Motor neuron (in vitro differentiated cells): ENCODE data around the gene PLCL2. TPM values are rescaled to one million over a fixed set of nuclear protein-coding genes. Genes with fewer than 3 reads are reported as not detected.
A peak's percentile ranks its signal among the peaks of the same experiment; 100 is the strongest.

ENCODE experiments used
- ATAC-seq, 8 experiments: fragments of 200-7000 bp; cut with Tn5 transposase; replicated peaks in 6 of 8; 2 replicates each; pipeline ENCODE4 v1.8.0; 2021; ENCODE audit warnings: mild to moderate bottlenecking in 8 of 8, moderate library complexity in 8 of 8
- H3K27ac ChIP-seq, 2 donors: fragments of 250-450 bp; sonication (Bioruptor Pico); 2 replicates each; pipeline ENCODE4 v1.9.0; 2021; ENCODE audit warnings: antibody characterized with exemption in 2 of 2, mild to moderate bottlenecking in 2 of 2, moderate library complexity in 1 of 2
- H3K4me1 ChIP-seq, 2 donors: fragments of 250-450 bp; sonication (Bioruptor Pico); replicated peaks in 1 of 2; 2 replicates each; pipeline ENCODE4 v1.6.1; 2021; ENCODE audit warnings: antibody characterized with exemption in 2 of 2, mild to moderate bottlenecking in 2 of 2, moderate library complexity in 1 of 2
- H3K4me3 ChIP-seq, 5 donors: fragments of 250-450 bp; sonication (Bioruptor Pico); 2 replicates each; pipeline ENCODE4 v1.9.0; 2021; ENCODE audit warnings: antibody characterized with exemption in 5 of 5, mild to moderate bottlenecking in 5 of 5, moderate library complexity in 4 of 5
- WGBS, 10 experiments: fragments of 450-650 bp; shearing (Covaris generic); methylation state at CpG; one replicate each; pipeline ENCODE4 v1.0.0; 2022; 5-methylcytosine and 5-hydroxymethylcytosine counted together
- in situ Hi-C, 9 experiments: fragments of 400-800 bp; cut with MboI; loops; one replicate each; pipeline ENCODE4 v1.15.0; 2021; ENCODE audit warnings: low sequenced_read_pairs in 9 of 9, low pct_unique_long_range_greater_than_20kb in 2 of 9; ENCODE audit not compliant: unreplicated experiment in 9 of 9
- total RNA-seq, 8 experiments: library from RNA; unstranded; fragments of 300-600 nt; gene quantifications; 2 replicates each; pipeline versions ENCODE4 v1.2.3 to v1.2.4, GENCODE V29; 2022

The PLCL2 gene
- total RNA-seq, 8 experiments from 2014 or later: 12.3 to 28.0 (median 21.6) TPM

DNA sequence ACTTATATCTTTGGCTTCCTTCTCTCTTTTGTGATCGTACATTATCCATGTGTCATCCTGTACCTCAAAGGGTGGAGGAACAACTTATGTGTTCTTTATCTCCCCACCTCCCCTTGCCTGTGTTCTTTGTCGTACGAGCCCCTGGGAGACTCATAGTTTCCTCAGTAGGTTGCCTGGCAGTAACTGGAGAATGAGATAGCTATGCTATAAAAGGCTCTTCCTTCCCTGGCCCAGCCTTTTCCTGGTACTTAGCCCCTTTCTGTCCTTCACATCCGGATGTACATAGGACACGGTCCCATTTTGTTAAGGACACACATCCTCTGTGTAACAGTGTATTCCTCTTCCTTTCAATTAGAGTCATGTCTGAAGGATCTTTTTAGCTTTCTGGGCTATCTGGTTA lies 32.1 kb downstream of the PLCL2 start:
- 0 to 96% (median 67%) methylated on average over 2 to 5 of the region's 5 CpGs; no CpG with 5 or more reads in 1 of the 10 experiments for WGBS, 10 experiments
- ATAC-seq: peak in 3 of 8 experiments; percentile 66 to 98 (median 90)
- Histone ChIP-seq H3K4me1 (peaks cover 3 to 4% of the 10 kb centered on the region in 2 donors), H3K27ac (no peak overlapping the region), H3K4me3 (no peak overlapping the region)
- in situ Hi-C loops: no loop called here

GRCh38 chr3:16917256-16917935 lies 32.6 kb downstream of the PLCL2 start:
- in situ Hi-C loops: no loop called here
- H3K27ac ChIP-seq: no peak overlapping the region
- peaks cover 3 to 4% of the 10 kb centered on the region in 2 donors for H3K4me1 ChIP-seq
- peak in 2 of 8 experiments; percentile 68 to 71 for ATAC-seq
- no peak overlapping the region for H3K4me3 ChIP-seq

GRCh38 chr3:16917980-16918682 lies 33.4 kb downstream of the PLCL2 start:
- 40 to 100% (median 91%) methylated on average over 1 to 3 of the region's 3 CpGs for WGBS, 10 experiments
- in situ Hi-C loops: no loop called here
- H3K4me1 ChIP-seq: peaks cover 3 to 4% of the 10 kb centered on the region in 2 donors
- no peak for ATAC-seq
- no peak overlapping the region for H3K27ac ChIP-seq
- no peak overlapping the region for H3K4me3 ChIP-seq

DNA sequence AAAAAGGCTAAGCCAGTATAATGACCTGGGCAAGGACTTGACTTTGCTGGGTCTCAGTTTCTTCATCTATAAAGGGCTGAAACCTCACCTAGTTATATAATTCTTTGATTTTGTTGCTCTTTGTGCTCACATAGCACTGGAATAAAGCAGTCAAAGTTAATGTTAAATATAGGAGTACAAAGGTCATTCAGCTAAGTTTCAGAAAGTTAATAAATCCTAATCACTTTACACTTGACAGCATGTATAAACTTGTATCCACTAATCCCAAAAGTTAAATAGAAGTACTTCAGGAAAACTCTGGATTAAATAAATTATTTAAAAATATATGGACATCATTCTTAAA lies 33.9 kb downstream of the PLCL2 start:
- no peak for ATAC-seq
- H3K27ac ChIP-seq: no peak overlapping the region
- in situ Hi-C loops: no loop called here
- H3K4me1 ChIP-seq: peaks cover 3 to 4% of the 10 kb centered on the region in 2 donors
- H3K4me3 ChIP-seq: no peak overlapping the region

DNA sequence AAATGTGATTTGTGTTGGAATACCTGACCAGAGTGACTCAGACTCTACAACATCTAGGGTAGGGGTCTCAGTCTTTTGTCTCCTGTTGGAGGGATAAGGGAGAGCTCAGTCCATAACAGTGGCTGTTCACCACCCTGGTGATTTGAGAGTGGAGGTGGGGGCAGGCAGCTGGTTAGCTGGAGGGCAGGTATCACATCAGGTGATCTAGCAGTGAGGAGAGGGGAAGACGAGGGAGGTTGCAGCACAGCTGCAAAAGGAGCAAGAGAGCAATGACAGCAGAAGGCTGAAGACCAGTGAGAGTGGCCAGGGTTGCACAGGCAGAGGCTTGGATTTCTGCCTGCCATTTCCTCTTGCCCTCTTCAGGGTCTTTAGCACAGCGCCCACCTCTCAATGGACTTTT lies 38.4 kb downstream of the PLCL2 start:
- Histone ChIP-seq H3K27ac (no peak overlapping the region), H3K4me1 (no peaks in the 10 kb centered on the region), H3K4me3 (no peak overlapping the region)
- no peak for ATAC-seq
- in situ Hi-C loops: no loop called here
- WGBS, 10 experiments: 75 to 100% (median 90%) methylated on average over 1 to 2 of the region's 2 CpGs; no CpG with 5 or more reads in 6 of the 10 experiments

DNA sequence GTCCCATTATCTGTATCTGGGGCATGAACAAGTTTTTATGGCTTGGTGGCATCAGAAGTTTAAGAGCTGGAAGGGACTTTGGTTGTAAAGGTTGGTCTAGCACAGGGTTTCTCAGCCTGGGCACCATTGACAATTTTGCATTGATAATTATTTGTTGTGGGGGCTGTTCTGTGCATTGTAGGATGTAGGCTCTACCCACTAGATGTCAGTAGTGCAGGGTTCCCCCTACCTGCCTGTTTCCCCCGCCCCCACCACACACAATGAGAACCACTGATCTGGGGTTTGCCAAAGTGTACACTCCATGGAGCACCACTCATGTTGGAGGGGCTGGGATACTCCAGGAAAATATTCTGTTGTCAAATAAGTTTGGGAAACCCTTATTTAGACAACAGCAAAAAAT lies 42.7 kb downstream of the PLCL2 start:
- Histone ChIP-seq H3K4me1 (no peaks in the 10 kb centered on the region), H3K27ac (no peak overlapping the region), H3K4me3 (no peak overlapping the region)
- 100% methylated on average over 1 of the region's 1 CpG; no CpG with 5 or more reads in 8 of the 10 experiments for WGBS, 10 experiments
- in situ Hi-C loops: no loop called here
- ATAC-seq: no peak

DNA sequence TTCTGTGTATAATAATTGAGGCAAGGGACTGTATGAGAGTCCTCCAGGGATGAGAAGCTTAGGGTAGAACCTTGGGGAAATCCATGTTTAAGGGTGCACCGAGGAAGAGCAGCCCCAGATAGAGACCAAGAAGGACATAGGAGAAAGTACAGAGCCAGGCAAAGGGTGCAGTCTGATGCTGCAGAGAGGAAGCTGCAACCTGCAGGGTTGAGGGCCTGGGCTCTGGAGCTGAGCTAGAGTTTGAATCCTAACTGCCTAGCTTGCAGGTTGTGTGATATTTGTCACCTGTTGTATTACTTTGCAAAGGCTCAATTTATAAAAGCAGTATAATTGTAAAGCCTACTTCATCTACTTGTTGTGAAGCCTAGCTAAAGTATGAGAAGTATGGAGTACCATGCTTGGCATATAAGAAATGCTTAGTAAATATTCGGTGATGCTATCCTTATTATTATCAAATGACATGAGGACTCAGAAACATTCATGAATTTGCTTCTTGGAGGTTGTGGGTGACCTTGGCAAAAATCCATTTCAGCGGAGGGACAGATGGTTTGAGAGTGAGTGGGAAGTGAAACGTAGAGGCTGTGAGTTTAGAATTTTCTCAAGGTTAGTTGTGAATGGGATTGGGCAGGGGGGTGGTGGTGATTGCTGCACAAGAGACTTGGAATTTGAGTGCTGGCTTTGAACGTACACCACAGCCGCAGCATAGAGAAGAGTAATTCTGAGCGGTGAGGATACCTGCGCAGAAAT lies 43.8 kb downstream of the PLCL2 start:
- Histone ChIP-seq H3K27ac (no peak overlapping the region), H3K4me1 (no peaks in the 10 kb centered on the region), H3K4me3 (no peak overlapping the region)
- ATAC-seq: no peak
- in situ Hi-C loops: no loop called here
- WGBS, 10 experiments: 39 to 100% (median 67%) methylated on average over 1 to 3 of the region's 8 CpGs; no CpG with 5 or more reads in 2 of the 10 experiments

GRCh38 chr3:16929311-16929710 lies 44.6 kb downstream of the PLCL2 start:
- 50 to 100% (median 83%) methylated on average over 1 to 2 of the region's 2 CpGs; no CpG with 5 or more reads in 2 of the 10 experiments for WGBS, 10 experiments
- Histone ChIP-seq H3K4me1 (no peaks in the 10 kb centered on the region), H3K27ac (no peak overlapping the region), H3K4me3 (no peak overlapping the region)
- in situ Hi-C loops: no loop called here
- peak in 3 of 8 experiments; percentile 16 to 46 (median 24) for ATAC-seq

- no peak overlapping the region for H3K4me3 ChIP-seq
- no peak for ATAC-seq
- 60 to 100% (median 89%) methylated on average over 1 to 6 of the region's 7 CpGs for WGBS, 10 experiments
Observed at GRCh38 chr3:16932877-16933276, 48.1 kb downstream of the PLCL2 start.

GRCh38 chr3:16935781-16936180 lies 51.0 kb downstream of the PLCL2 start:
- in situ Hi-C loops: no loop called here
- no peak overlapping the region for H3K27ac ChIP-seq
- H3K4me1 ChIP-seq: peaks cover 0 to under 1% of the 10 kb centered on the region in 2 donors
- 20 to 100% (median 65%) methylated on average over 1 of the region's 1 CpG; no CpG with 5 or more reads in 4 of the 10 experiments for WGBS, 10 experiments
- H3K4me3 ChIP-seq: no peak overlapping the region
- no peak for ATAC-seq

More at GRCh38 chr3:16932877-16933276, 48.1 kb downstream of the PLCL2 start:
- Histone ChIP-seq H3K27ac (no peak overlapping the region), H3K4me1 (no peaks in the 10 kb centered on the region)
- in situ Hi-C loops: no loop called here

- H3K4me1 ChIP-seq: peaks cover 0 to 3% of the 10 kb centered on the region in 2 donors
- no peak overlapping the region for H3K4me3 ChIP-seq
- H3K27ac ChIP-seq: no peak overlapping the region
- no peak for ATAC-seq
- 26 to 100% (median 67%) methylated on average over 1 to 2 of the region's 2 CpGs; no CpG with 5 or more reads in 2 of the 10 experiments for WGBS, 10 experiments
- in situ Hi-C loops: no loop called here
Observed at GRCh38 chr3:16936233-16936632, 51.5 kb downstream of the PLCL2 start.

- no peak for ATAC-seq
- Histone ChIP-seq H3K4me3 (no peak overlapping the region), H3K27ac (no peak overlapping the region), H3K4me1 (peaks cover 0 to 6% of the 10 kb centered on the region in 2 donors)
- in situ Hi-C loops: no loop called here
- WGBS, 10 experiments: 82 to 100% (median 93%) methylated on average over 2 to 7 of the region's 7 CpGs
Observed at GRCh38 chr3:16936676-16937230, 52.0 kb downstream of the PLCL2 start.

DNA sequence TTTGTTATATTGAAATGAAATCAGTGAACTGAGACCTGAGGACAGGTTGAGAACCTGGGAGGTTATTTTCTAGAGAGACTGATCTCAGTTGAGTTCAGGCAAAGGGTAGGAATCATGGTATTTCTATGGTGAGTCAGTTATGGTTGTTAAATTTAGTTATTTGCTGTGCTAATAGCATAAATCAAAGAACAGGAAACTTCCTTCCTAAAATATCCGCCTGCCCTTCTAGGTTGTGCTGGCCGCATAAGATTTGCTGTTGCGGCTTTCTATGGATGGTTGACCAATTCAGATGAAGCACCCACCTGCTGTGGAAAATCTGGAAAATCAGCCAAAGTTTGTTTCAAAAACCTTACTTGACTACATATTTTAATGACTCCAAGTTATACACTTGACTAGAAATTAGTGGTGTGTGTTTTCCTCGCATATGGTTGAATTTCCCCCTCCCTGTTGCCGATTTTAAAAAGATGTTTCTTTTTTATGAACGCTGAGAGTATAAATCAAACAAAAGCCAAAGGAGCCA lies 52.6 kb downstream of the PLCL2 start:
- in situ Hi-C loops: no loop called here
- Histone ChIP-seq H3K4me3 (no peak overlapping the region), H3K27ac (no peak overlapping the region), H3K4me1 (peaks cover 0 to 6% of the 10 kb centered on the region in 2 donors)
- no peak for ATAC-seq
- WGBS, 10 experiments: 71 to 100% (median 93%) methylated on average over 1 to 6 of the region's 6 CpGs; no CpG with 5 or more reads in 1 of the 10 experiments
